Retinal pigment epithelial cell (primary cell): ENCODE data around the gene ITGB8.

Experiments used
- DNase-seq: peaks from one replicate; pipeline ENCODE4 v3.0.0-alpha.2; 2010; ENCODE audit warnings: low read depth
- H3K4me3 ChIP-seq: 2 replicates; pipeline ENCODE4 v1.5.1; 2011; ENCODE audit warnings: mild to moderate bottlenecking, low read length, control low read depth, moderate library complexity
- CTCF ChIP-seq: conservative IDR thresholded peaks from 2 replicates; pipeline ENCODE4 v1.5.1; 2011; ENCODE audit warnings: low read depth, low read length, control low read depth, inconsistent platforms

The ITGB8 gene

GRCh38 chr7:20290505-20291111, 40.1 kb upstream of the ITGB8 start:
- no peak for TF ChIP-seq CTCF
- H3K4me3 ChIP-seq = no peak overlapping the region
- no peak for DNase-seq

GRCh38 chr7:20293336-20293735, 37.4 kb upstream of the ITGB8 start:
- no peak overlapping the region for H3K4me3 ChIP-seq
- no peak for TF ChIP-seq CTCF
- DNase-seq = no peak

DNA sequence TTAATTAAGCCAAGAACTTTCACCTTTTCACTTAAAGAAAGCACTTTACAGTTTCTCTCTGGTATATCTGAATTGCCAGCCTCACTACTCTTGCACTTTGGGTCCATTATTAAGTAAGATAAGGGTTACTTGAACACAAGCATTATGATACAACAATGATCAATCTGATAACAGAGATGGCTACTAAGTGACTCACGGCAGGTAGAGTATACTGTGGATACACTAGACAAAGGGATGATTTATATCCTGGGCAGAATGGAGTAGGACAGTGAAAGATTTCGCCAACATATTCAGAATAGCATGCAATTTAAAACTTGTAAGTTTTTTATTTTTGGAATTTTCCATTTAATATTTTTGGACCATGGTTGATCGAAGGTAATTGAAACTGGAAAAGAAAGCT, 34.3 kb upstream of the ITGB8 start:
- H3K4me3 ChIP-seq = no peak overlapping the region
- no peak for DNase-seq
- no peak for TF ChIP-seq CTCF

DNA sequence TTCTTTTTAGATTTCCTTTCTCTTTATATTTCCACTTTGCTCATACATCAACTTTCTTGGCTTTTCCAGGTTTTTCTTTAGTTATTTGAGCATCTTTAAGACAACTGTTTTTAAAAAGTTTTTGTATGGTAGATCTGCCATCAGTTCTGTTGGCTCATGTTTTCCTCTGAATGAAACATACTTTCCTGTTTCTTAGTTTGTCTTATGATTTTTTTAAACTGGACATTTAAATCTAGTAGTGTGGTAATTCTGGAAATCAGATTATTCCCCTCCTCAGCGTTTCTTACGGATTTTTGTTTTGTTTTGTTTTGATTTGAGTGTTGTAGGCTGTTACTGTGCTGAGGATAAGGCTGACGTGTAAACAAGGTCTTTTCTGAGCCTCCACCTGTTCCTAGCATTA, 33.8 kb upstream of the ITGB8 start:
- H3K4me3 ChIP-seq = no peak overlapping the region
- TF ChIP-seq CTCF = no peak
- DNase-seq = no peak

- no peak for TF ChIP-seq CTCF
- DNase-seq = no peak
- H3K4me3 ChIP-seq = no peak overlapping the region
Measured at GRCh38 chr7:20298486-20298901, 32.2 kb upstream of the ITGB8 start.

GRCh38 chr7:20299145-20299544, 31.6 kb upstream of the ITGB8 start:
- H3K4me3 ChIP-seq = no peak overlapping the region
- DNase-seq = no peak
- TF ChIP-seq CTCF = no peak

- TF ChIP-seq CTCF = no peak
- DNase-seq = no peak
- H3K4me3 ChIP-seq = no peak overlapping the region
Measured at GRCh38 chr7:20299647-20300312, 30.9 kb upstream of the ITGB8 start.
